ENCODE results near the gene CCR8.
"Not testable (repeated sequence)": the region's sequence is repeated elsewhere in the genome, so short reads cannot be mapped to it uniquely, and the experiment has no call there.

The CCR8 gene

DNA sequence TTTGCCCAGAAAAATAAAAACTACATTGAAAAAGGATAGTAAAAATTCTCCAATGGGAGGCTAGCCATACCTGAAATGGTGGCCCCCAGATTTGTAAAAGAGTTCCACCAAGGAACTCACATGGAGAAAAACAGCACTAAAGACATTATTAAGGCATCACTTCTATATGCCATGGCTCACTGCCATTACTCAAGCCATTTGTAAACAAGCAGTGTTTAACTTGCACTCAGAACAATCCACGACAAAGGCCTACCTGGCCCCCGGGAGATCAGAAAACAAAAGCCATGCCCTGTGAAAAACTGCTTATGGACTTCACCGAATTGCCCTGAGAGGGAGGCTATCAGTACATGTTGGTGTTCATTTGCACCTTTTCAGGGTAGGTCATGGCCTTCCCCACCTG lies 19.6 kb downstream of the CCR8 start:
- H3K36me3 ChIP-seq (ENCODE audit: control insufficient read depth in 2 of 2, insufficient read depth in 1 of 2, low read length in 2 of 2) = no peaks in the 10 kb centered on the region
- H3K4me3 ChIP-seq (ENCODE audit: low read depth, low read length) = no peak overlapping the region
- ChIA-PET POLR2A (no interaction called here), CTCF (no interaction called here)
- no peak for TF ChIP-seq ZNF350 (tag by site-specific recombination; IDR thresholded peaks at IDR 0.05)
- TF ChIP-seq ZNF2 (tag by site-specific recombination; IDR thresholded peaks at IDR 0.05) = no peak
- TF ChIP-seq, protein P1, sequence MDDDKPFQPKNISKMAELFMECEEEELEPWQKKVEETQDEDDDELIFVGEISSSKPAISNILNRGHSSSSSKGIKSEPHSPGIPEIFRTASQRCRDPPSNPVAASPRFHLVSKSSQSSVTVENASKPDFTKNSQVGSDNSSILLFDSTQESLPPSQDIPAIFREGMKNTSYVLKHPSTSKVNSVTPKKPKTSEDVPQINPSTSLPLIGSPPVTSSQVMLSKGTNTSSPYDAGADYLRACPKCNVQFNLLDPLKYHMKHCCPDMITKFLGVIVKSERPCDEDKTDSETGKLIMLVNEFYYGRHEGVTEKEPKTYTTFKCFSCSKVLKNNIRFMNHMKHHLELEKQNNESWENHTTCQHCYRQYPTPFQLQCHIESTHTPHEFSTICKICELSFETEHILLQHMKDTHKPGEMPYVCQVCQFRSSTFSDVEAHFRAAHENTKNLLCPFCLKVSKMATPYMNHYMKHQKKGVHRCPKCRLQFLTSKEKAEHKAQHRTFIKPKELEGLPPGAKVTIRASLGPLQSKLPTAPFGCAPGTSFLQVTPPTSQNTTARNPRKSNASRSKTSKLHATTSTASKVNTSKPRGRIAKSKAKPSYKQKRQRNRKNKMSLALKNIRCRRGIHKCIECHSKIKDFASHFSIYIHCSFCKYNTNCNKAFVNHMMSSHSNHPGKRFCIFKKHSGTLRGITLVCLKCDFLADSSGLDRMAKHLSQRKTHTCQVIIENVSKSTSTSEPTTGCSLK (tag by site-specific recombination; IDR thresholded peaks at IDR 0.05) = no peak
- TF ChIP-seq, protein P2, sequence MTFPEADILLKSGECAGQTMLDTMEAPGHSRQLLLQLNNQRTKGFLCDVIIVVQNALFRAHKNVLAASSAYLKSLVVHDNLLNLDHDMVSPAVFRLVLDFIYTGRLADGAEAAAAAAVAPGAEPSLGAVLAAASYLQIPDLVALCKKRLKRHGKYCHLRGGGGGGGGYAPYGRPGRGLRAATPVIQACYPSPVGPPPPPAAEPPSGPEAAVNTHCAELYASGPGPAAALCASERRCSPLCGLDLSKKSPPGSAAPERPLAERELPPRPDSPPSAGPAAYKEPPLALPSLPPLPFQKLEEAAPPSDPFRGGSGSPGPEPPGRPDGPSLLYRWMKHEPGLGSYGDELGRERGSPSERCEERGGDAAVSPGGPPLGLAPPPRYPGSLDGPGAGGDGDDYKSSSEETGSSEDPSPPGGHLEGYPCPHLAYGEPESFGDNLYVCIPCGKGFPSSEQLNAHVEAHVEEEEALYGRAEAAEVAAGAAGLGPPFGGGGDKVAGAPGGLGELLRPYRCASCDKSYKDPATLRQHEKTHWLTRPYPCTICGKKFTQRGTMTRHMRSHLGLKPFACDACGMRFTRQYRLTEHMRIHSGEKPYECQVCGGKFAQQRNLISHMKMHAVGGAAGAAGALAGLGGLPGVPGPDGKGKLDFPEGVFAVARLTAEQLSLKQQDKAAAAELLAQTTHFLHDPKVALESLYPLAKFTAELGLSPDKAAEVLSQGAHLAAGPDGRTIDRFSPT (tag by site-specific recombination; IDR thresholded peaks at IDR 0.05) = no peak
- no peak for TF ChIP-seq ZNF549 (tag by site-specific recombination; IDR thresholded peaks at IDR 0.05)
- TF ChIP-seq, protein P3, sequence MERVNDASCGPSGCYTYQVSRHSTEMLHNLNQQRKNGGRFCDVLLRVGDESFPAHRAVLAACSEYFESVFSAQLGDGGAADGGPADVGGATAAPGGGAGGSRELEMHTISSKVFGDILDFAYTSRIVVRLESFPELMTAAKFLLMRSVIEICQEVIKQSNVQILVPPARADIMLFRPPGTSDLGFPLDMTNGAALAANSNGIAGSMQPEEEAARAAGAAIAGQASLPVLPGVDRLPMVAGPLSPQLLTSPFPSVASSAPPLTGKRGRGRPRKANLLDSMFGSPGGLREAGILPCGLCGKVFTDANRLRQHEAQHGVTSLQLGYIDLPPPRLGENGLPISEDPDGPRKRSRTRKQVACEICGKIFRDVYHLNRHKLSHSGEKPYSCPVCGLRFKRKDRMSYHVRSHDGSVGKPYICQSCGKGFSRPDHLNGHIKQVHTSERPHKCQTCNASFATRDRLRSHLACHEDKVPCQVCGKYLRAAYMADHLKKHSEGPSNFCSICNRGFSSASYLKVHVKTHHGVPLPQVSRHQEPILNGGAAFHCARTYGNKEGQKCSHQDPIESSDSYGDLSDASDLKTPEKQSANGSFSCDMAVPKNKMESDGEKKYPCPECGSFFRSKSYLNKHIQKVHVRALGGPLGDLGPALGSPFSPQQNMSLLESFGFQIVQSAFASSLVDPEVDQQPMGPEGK (tag by site-specific recombination; IDR thresholded peaks at IDR 0.05) = no peak
- no peak for TF ChIP-seq ZFP37 (tag by site-specific recombination; IDR thresholded peaks at IDR 0.05)
- no peak for TF ChIP-seq ZNF548 (tag by site-specific recombination; IDR thresholded peaks at IDR 0.05)
- no peak for TF ChIP-seq ZNF837 (tag by site-specific recombination; IDR thresholded peaks at IDR 0.05)
- TF ChIP-seq MZF1 (tag by site-specific recombination; IDR thresholded peaks at IDR 0.05; ENCODE audit: borderline replicate concordance) = no peak
- TF ChIP-seq, protein P4, sequence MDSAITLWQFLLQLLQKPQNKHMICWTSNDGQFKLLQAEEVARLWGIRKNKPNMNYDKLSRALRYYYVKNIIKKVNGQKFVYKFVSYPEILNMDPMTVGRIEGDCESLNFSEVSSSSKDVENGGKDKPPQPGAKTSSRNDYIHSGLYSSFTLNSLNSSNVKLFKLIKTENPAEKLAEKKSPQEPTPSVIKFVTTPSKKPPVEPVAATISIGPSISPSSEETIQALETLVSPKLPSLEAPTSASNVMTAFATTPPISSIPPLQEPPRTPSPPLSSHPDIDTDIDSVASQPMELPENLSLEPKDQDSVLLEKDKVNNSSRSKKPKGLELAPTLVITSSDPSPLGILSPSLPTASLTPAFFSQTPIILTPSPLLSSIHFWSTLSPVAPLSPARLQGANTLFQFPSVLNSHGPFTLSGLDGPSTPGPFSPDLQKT (IDR thresholded peaks at IDR 0.05; ENCODE audit: borderline replicate concordance, low read depth, low read length) = no peak
- TF ChIP-seq, protein P5, sequence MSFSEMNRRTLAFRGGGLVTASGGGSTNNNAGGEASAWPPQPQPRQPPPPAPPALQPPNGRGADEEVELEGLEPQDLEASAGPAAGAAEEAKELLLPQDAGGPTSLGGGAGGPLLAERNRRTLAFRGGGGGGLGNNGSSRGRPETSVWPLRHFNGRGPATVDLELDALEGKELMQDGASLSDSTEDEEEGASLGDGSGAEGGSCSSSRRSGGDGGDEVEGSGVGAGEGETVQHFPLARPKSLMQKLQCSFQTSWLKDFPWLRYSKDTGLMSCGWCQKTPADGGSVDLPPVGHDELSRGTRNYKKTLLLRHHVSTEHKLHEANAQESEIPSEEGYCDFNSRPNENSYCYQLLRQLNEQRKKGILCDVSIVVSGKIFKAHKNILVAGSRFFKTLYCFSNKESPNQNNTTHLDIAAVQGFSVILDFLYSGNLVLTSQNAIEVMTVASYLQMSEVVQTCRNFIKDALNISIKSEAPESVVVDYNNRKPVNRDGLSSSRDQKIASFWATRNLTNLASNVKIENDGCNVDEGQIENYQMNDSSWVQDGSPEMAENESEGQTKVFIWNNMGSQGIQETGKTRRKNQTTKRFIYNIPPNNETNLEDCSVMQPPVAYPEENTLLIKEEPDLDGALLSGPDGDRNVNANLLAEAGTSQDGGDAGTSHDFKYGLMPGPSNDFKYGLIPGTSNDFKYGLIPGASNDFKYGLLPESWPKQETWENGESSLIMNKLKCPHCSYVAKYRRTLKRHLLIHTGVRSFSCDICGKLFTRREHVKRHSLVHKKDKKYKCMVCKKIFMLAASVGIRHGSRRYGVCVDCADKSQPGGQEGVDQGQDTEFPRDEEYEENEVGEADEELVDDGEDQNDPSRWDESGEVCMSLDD (tag by site-specific recombination; IDR thresholded peaks at IDR 0.05) = no peak
- H3K27ac ChIP-seq (ENCODE audit: extremely low read depth, low read depth, low read length) = no peak overlapping the region
- H3K4me1 ChIP-seq (ENCODE audit: control insufficient read depth, insufficient read depth, low read length) = no peaks in the 10 kb centered on the region
- no peaks in the 10 kb centered on the region for H3K9me3 ChIP-seq (ENCODE audit: control insufficient read depth, insufficient read depth, low read depth, low read length)

DNA sequence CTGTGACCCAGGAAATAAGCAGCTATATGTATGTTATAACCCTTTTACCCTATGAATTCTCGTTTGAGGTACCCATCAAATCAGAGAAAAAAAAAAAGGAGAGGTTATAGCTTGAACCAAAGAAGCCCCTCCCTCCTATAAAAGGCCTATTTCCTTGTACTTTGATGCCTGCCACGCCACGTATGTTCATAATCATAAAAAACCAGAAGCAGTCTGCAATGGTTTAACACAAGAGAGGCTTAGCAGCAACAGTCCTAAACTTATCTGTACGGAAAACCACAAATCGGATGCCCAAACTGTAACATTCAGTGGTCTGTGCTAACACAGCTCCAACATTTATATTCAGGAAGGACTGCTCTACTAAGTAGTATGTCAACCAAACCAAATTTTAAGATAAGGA lies 21.2 kb downstream of the CCR8 start:
- Histone ChIP-seq H3K27ac (ENCODE audit: extremely low read depth, low read depth, low read length) (no peak overlapping the region), H3K36me3 (ENCODE audit: control insufficient read depth in 2 of 2, insufficient read depth in 1 of 2, low read length in 2 of 2) (no peaks in the 10 kb centered on the region), H3K4me1 (ENCODE audit: control insufficient read depth, insufficient read depth, low read length) (no peaks in the 10 kb centered on the region), H3K4me3 (ENCODE audit: low read depth, low read length) (no peak overlapping the region), H3K9me3 (ENCODE audit: control insufficient read depth, insufficient read depth, low read depth, low read length) (no peaks in the 10 kb centered on the region)
- TF ChIP-seq, protein P5 (tag by site-specific recombination; IDR thresholded peaks at IDR 0.05) = no peak
- TF ChIP-seq, protein P6, sequence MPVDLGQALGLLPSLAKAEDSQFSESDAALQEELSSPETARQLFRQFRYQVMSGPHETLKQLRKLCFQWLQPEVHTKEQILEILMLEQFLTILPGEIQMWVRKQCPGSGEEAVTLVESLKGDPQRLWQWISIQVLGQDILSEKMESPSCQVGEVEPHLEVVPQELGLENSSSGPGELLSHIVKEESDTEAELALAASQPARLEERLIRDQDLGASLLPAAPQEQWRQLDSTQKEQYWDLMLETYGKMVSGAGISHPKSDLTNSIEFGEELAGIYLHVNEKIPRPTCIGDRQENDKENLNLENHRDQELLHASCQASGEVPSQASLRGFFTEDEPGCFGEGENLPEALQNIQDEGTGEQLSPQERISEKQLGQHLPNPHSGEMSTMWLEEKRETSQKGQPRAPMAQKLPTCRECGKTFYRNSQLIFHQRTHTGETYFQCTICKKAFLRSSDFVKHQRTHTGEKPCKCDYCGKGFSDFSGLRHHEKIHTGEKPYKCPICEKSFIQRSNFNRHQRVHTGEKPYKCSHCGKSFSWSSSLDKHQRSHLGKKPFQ (tag by site-specific recombination; IDR thresholded peaks at IDR 0.05) = no peak
- ChIA-PET CTCF (no interaction called here), POLR2A (no interaction called here)

DNA sequence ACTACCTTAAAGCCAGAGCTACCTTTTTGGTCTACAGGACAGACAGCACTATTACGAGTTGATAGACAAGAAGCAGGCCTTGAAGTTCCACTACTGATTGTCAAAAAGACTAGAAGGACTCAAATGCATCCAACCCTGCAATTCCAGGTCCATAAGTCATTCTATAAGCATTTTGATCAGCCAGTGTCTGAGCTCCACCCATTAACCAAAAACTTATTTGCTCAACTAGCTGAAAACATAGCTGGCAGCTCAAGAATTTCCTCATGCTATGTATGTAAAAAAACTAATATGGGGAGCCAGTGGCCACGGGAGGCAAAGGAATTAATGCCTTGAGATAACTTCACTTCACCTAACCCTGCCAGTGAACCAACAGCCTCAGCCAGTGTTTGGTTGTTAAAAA lies 21.6 kb downstream of the CCR8 start:
- H3K4me3 ChIP-seq (ENCODE audit: low read depth, low read length); H3K27ac ChIP-seq (ENCODE audit: extremely low read depth, low read depth, low read length); POLR2A ChIA-PET; H3K4me1 ChIP-seq (ENCODE audit: control insufficient read depth, insufficient read depth, low read length); CTCF ChIA-PET; H3K36me3 ChIP-seq (ENCODE audit: control insufficient read depth in 2 of 2, insufficient read depth in 1 of 2, low read length in 2 of 2); H3K9me3 ChIP-seq (ENCODE audit: control insufficient read depth, insufficient read depth, low read depth, low read length): not testable (repeated sequence)

All from HEK293 (cell line).